K562 (cell line): ENCODE data around the gene ZDHHC19. TPM values are rescaled to one million over a fixed set of nuclear protein-coding genes. Genes with fewer than 3 reads are reported as not detected.
A peak's percentile ranks its signal among the peaks of the same experiment; 100 is the strongest.

ENCODE experiments used
- ATAC-seq: fragments of 200-7000 bp; cut with Tn5 transposase; 3 replicates; pipeline ENCODE4 v1.9.1; 2020; ENCODE audit warnings: moderate library complexity
- BruUV-seq: library from RNA; stranded (reverse); fragments of 400-500 nt; replicated peaks from 2 replicates; lab custom pipeline; 2021; lab: Mats Ljungman, UMichigan
- CTCF ChIA-PET: fragments of 300-600 bp; formaldehyde crosslinking; extraction: SDS; loops from one replicate; lab custom pipeline; 2021; ENCODE audit warnings: low intra/inter-chr PET ratio; lab: Yijun Ruan, JAX
- POLR2A ChIA-PET: fragments of 300-600, 350-650 bp; sonication (Branson Sonifier 250); formaldehyde crosslinking; extraction: SDS; loops from one replicate; lab custom pipeline; 2021; ENCODE audit warnings: antibody characterized with exemption, inconsistent platforms; lab: Yijun Ruan, JAX
- DNase-seq, 4 experiments: peaks; one replicate each; pipeline versions ENCODE4 v3.0.0 to v3.0.0-alpha.2; 2011 to 2018; ENCODE audit warnings: low spot score in 3 of 4, mixed read lengths in 3 of 4; ENCODE audit errors: extremely low read depth in 1 of 4
- FAIRE-seq: peaks from 2 replicates; lab custom pipeline; 2011; peaks lifted over from hg19 to GRCh38; lab: Jason Lieb, UNC
- H2AFZ ChIP-seq: 2 replicates; pipeline ENCODE4 v1.6.0; 2011; ENCODE audit warnings: low read depth, low read length, control low read depth, inconsistent platforms
- H3K27ac ChIP-seq: fragments of 200-600 bp; 3 replicates; pipeline ENCODE4 v1.8.0; 2011; ENCODE audit warnings: low read depth, mild to moderate bottlenecking, control low read depth, inconsistent platforms, low read length, moderate library complexity, mixed read lengths; ENCODE audit errors: extremely low read depth
- H3K27me3 ChIP-seq, 2 experiments: fragments of 300-600 bp in 1 of 2; 2 replicates in 1 of 2; 3 replicates in 1 of 2; pipeline versions ENCODE4 v1.6.0 to v1.8.0; 2011; ENCODE audit warnings: inconsistent platforms in 2 of 2, low read length in 2 of 2, mild to moderate bottlenecking in 1 of 2, mixed read lengths in 1 of 2, moderate library complexity in 1 of 2; ENCODE audit not compliant: control insufficient read depth in 2 of 2, insufficient read depth in 2 of 2
- H3K36me3 ChIP-seq: fragments of 300-600 bp; 3 replicates; pipeline ENCODE4 v1.8.0; 2011; ENCODE audit warnings: mild to moderate bottlenecking, low read length, inconsistent platforms; ENCODE audit not compliant: control insufficient read depth, insufficient read depth
- H3K4me1 ChIP-seq, 2 experiments: fragments of 200-600 bp in 1 of 2; replicated peaks in 1 of 2; 2 replicates in 1 of 2; 3 replicates in 1 of 2; pipeline versions ENCODE4 v1.5.1 to v1.8.0; 2011; ENCODE audit warnings: inconsistent platforms in 2 of 2, low read length in 2 of 2, mild to moderate bottlenecking in 1 of 2, mixed read lengths in 1 of 2, moderate library complexity in 1 of 2; ENCODE audit not compliant: control insufficient read depth in 2 of 2, insufficient read depth in 2 of 2
- H3K4me2 ChIP-seq: 2 replicates; pipeline ENCODE4 v1.6.1; 2011; ENCODE audit warnings: low read length, control low read depth, inconsistent platforms, mixed read lengths; ENCODE audit not compliant: insufficient read depth
- H3K4me3 ChIP-seq: fragments of 200-600 bp; sonication (generic), shearing (Covaris generic); 2 replicates; pipeline ENCODE4 v1.5.1; 2016; ENCODE audit warnings: control low read depth, inconsistent platforms
- H3K79me2 ChIP-seq: fragments of 200-600 bp; 3 replicates; pipeline ENCODE4 v1.8.0; 2011; ENCODE audit warnings: low read length, inconsistent platforms; ENCODE audit not compliant: control insufficient read depth, insufficient read depth
- H3K9ac ChIP-seq, 2 experiments: 2 replicates each; pipeline versions ENCODE4 v1.6.0 to v1.6.1; 2011; ENCODE audit warnings: low read depth in 2 of 2, low read length in 2 of 2, control low read depth in 1 of 2, inconsistent platforms in 1 of 2, mild to moderate bottlenecking in 1 of 2, mixed read lengths in 1 of 2; ENCODE audit not compliant: insufficient read depth in 1 of 2
- H3K9me1 ChIP-seq: one replicate; pipeline ENCODE4 v1.6.0; 2011; ENCODE audit warnings: inconsistent platforms, mild to moderate bottlenecking, low read length, moderate library complexity; ENCODE audit not compliant: control insufficient read depth, insufficient read depth
- H3K9me3 ChIP-seq: replicated peaks from 2 replicates; pipeline ENCODE4 v1.5.1; 2011; ENCODE audit warnings: low read depth, low read length, inconsistent platforms; ENCODE audit not compliant: control insufficient read depth, insufficient read depth
- H4K20me1 ChIP-seq: replicated peaks from 2 replicates; pipeline ENCODE4 v1.6.1; 2011; ENCODE audit warnings: low read length, inconsistent platforms, mixed read lengths; ENCODE audit not compliant: control insufficient read depth, insufficient read depth
- BMI1 ChIP-seq: fragments of 150-350 bp; IDR thresholded peaks from 2 replicates; pipeline ENCODE4 v1.6.1; 2014; ENCODE audit warnings: low read length
- CAMTA2 ChIP-seq: fragments of 250-450 bp; sonication (Bioruptor Pico); conservative IDR thresholded peaks from 2 replicates; pipeline ENCODE4 v1.5.1; 2022
- GATA2 ChIP-seq: sonication (generic); formaldehyde crosslinking; IDR thresholded peaks from 2 replicates; pipeline ENCODE4 v1.4.0; 2020; ENCODE audit warnings: mild to moderate bottlenecking, missing genetic modification reagents
- NCOA1 ChIP-seq: fragments of 450-650 bp; IDR thresholded peaks from 2 replicates; pipeline ENCODE4 v1.6.1; 2016; ENCODE audit warnings: low read depth
- PPARD ChIP-seq: fragments of 250-450 bp; sonication (Bioruptor Pico); IDR thresholded peaks from 2 replicates; pipeline ENCODE4 v1.8.0; 2022; ENCODE audit warnings: inconsistent platforms, mild to moderate bottlenecking, moderate library complexity
- RBM39 ChIP-seq: fragments of 200-400 bp; formaldehyde crosslinking; optimal IDR thresholded peaks from 2 replicates; pipeline ENCODE3; 2018; ENCODE audit warnings: low read depth, low read length
- SMAD3 ChIP-seq: fragments of 450-650 bp; formaldehyde crosslinking; conservative IDR thresholded peaks from 2 replicates; pipeline ENCODE4 v1.4.0; 2020; ENCODE audit warnings: mild to moderate bottlenecking
- SP2 ChIP-seq: IDR thresholded peaks from 2 replicates; pipeline ENCODE4 v1.6.1; 2011; ENCODE audit warnings: mild to moderate bottlenecking, low read depth, low read length, moderate library complexity; ENCODE audit not compliant: poor library complexity, severe bottlenecking; ENCODE audit errors: extremely low read depth
- SRF ChIP-seq, 2 experiments: fragments of 250-450, 450-650 bp in 1 of 2; sonication (Bioruptor Pico) in 1 of 2; sonication (generic) in 1 of 2; formaldehyde crosslinking; IDR thresholded peaks; 2 replicates each; pipeline versions ENCODE4 v1.5.0 to v1.5.1; 2020 to 2022; ENCODE audit warnings: mild to moderate bottlenecking in 1 of 2, missing genetic modification reagents in 1 of 2
- ZKSCAN3 ChIP-seq: fragments of 250-450 bp; sonication (Bioruptor Pico); IDR thresholded peaks from 2 replicates; pipeline ENCODE4 v1.4.0; 2020
- ZNF197 ChIP-seq: fragments of 200-800 bp; sonication (Bioruptor generic); IDR thresholded peaks from 2 replicates; pipeline ENCODE4 v1.6.1; 2016; ENCODE audit warnings: low read depth, missing genetic modification characterization, missing compliant biosample characterization
- ZNF778 ChIP-seq: fragments of 450-650 bp; formaldehyde crosslinking; IDR thresholded peaks from 2 replicates; pipeline ENCODE4 v1.4.0; 2020; ENCODE audit warnings: mild to moderate bottlenecking, moderate library complexity
- WGBS: fragments of 100-300 bp; shearing (Covaris generic); methylation state at CpG from one replicate; pipeline ENCODE4 v1.1.6; 2016; ENCODE audit warnings: low coverage, mixed read lengths; ENCODE audit not compliant: insufficient coverage; ENCODE audit errors: missing lambda C conversion rate; 5-methylcytosine and 5-hydroxymethylcytosine counted together
- in situ Hi-C: fragments of 300-500 bp; cut with MboI; formaldehyde crosslinking; loops from 4 replicates; pipeline ENCODE4 v1.15.0; 2018; ENCODE audit warnings: inconsistent platforms, mixed read lengths
- intact Hi-C: fragments of 100-400 bp; cut with micrococcal nuclease; formaldehyde crosslinking; loops from 2 replicates; pipeline ENCODE4 v1.14.2; 2022
- polyA plus RNA-seq, 8 experiments: library from polyadenylated mRNA; depleted of rRNA in 4 of 8; stranded (reverse) in 5 of 8; unstranded in 3 of 8; fragments of >200 nt; fragmentation: Nextera tagmentation in 2 of 8; fragmentation: Illumina TruSeq in 1 of 8; extraction: Ambion mirVana in 2 of 8; extraction: Trizol in 1 of 8; gene quantifications; 2 replicates each; pipeline versions ENCODE4 v1.2.1 to v1.2.3, GENCODE V29; 2011 to 2014; ENCODE audit warnings: inconsistent platforms in 1 of 8, missing spikeins in 1 of 8
- total RNA-seq, 7 experiments: library from RNA; depleted of rRNA in 6 of 7; stranded (reverse); fragments of >200 nt in 6 of 7; fragmentation: Illumina TruSeq in 2 of 7; extraction: Trizol in 2 of 7; gene quantifications; 2 replicates each; pipeline versions ENCODE4 v1.2.1 to v1.2.3, GENCODE V29; 2011 to 2021; ENCODE audit warnings: low replicate concordance in 1 of 7
- TF ChIP-seq, protein P1 (sequence below): fragments of 250-450 bp; sonication (Bioruptor Pico); IDR thresholded peaks from 2 replicates; pipeline ENCODE4 v1.5.1; 2021; ENCODE audit warnings: mild to moderate bottlenecking
- TF ChIP-seq, protein P2 (sequence below): fragments of 250-450 bp; sonication (Bioruptor Pico); IDR thresholded peaks from 2 replicates; pipeline ENCODE4 v1.4.0; 2020; ENCODE audit warnings: borderline replicate concordance

The ZDHHC19 gene
- total and polyA plus RNA-seq, 9 of the 15 experiments (the other 6 are each of a cell fraction or from before 2014, with no cell fraction given): 0.40 to 5.5 (median 1.1) TPM

DNA sequence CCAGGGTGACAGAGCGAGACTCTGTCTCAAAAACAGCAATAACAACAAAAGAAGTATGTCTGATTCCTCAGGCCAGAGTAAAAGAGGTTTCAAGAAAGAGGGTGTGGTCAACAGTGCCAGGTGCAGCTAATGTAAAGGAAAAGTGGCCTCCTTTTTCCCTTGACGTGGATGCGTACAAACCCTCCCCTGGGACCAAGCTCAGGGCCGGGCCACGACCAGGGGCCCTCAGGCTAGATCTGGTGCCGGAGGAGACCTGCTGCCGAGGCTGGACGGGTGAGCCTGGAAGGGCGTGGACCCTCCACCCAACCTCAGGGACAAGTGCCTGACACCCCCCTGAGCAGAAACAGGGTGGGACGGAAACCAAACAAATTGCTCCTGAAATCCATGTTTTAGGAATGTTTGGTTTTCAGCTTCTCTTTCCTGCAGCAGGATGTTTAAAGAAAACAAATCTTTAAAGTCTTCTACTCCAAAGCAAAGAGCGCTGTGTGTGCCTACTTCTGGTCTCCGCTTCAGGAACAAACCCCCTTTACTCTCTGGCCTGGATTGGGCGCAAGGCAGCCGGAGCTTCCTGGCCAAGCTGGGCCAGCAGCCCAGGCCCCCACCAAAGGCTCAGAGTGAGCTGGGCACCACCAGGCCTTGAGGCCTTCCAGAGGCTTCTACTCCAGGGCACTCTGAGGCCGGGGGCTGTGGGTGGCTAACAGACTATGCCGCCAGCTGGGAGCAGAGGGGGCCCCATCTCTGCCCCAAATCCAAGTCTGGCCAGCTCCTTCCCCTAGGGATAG is 21.4 kb downstream of the ZDHHC19 start:
- no TSS peak for BruUV-seq
- DNase-seq: no peak
- no peak for TF ChIP-seq SMAD3
- no peak for TF ChIP-seq ZNF197 (CRISPR knock-in tag)
- no peak for TF ChIP-seq CAMTA2 (CRISPR knock-in tag)
- TF ChIP-seq SRF (CRISPR knock-in tag; IDR thresholded peaks at IDR 0.05): no peak
- TF ChIP-seq, protein P1, sequence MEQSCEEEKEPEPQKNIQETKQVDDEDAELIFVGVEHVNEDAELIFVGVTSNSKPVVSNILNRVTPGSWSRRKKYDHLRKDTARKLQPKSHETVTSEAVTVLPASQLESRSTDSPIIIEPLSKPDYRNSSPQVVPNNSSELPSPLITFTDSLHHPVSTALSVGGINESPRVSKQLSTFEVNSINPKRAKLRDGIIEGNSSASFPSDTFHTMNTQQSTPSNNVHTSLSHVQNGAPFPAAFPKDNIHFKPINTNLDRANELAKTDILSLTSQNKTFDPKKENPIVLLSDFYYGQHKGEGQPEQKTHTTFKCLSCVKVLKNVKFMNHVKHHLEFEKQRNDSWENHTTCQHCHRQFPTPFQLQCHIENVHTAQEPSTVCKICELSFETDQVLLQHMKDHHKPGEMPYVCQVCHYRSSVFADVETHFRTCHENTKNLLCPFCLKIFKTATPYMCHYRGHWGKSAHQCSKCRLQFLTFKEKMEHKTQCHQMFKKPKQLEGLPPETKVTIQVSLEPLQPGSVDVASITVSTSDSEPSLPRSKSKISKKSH (CRISPR knock-in tag): no peak
- TF ChIP-seq SP2: no peak
- no peak for TF ChIP-seq PPARD (CRISPR knock-in tag)
- TF ChIP-seq ZKSCAN3 (CRISPR knock-in tag): no peak
- no peak for TF ChIP-seq RBM39
- TF ChIP-seq, protein P2, sequence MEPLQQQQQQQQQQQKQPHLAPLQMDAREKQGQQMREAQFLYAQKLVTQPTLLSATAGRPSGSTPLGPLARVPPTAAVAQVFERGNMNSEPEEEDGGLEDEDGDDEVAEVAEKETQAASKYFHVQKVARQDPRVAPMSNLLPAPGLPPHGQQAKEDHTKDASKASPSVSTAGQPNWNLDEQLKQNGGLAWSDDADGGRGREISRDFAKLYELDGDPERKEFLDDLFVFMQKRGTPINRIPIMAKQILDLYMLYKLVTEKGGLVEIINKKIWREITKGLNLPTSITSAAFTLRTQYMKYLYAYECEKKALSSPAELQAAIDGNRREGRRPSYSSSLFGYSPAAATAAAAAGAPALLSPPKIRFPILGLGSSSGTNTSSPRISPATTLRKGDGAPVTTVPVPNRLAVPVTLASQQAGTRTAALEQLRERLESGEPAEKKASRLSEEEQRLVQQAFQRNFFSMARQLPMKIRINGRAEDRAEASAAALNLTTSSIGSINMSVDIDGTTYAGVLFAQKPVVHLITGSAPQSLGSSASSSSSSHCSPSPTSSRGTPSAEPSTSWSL (CRISPR knock-in tag): no peak
- no peak for TF ChIP-seq NCOA1
- TF ChIP-seq GATA2 (CRISPR knock-in tag): no peak
- TF ChIP-seq ZNF778 (CRISPR knock-in tag): no peak
- no peak for TF ChIP-seq BMI1

More for the DNA sequence above, 21.4 kb downstream of the ZDHHC19 start:
- Histone ChIP-seq H3K27ac (no peak overlapping the region), H4K20me1 (no peaks in the 10 kb centered on the region), H3K4me1 (peaks cover 32 to 73% of the 10 kb centered on the region in 2 experiments), H3K79me2 (peaks cover 21% of the 10 kb centered on the region), H3K36me3 (no peaks in the 10 kb centered on the region), H3K9me1 (no peaks in the 10 kb centered on the region), H3K4me2 (no peak overlapping the region), H3K9me3 (no peaks in the 10 kb centered on the region), H3K9ac (peak overlapping the region in 1 of 2 experiments; percentile 77; a peak in 2 of 4 replicates), H3K4me3 (no peak overlapping the region), H2AFZ (peak overlapping the region; percentile 27; the same call in 1 of the 2 replicates), H3K27me3 (no peaks in the 10 kb centered on the region)
- intact Hi-C loops: loop anchor here (10.0 kb wide), 1 partner anchor 475 kb away; no protein-coding TSS in a partner anchor
- in situ Hi-C loops: loop anchor here (5.0 kb wide), 1 partner anchor 112 kb away; no protein-coding TSS in a partner anchor
- no peak for FAIRE-seq
- POLR2A ChIA-PET: interaction anchor here (0.8 to 5.7 kb wide), 6 partner anchors 10 to 143 kb away, joined by 3 to 28 read pairs (median 4); no protein-coding TSS in a partner anchor
- ATAC-seq: no peak
- CTCF ChIA-PET: no interaction called here
- 89% methylated on average over 14 of the region's 16 CpGs for whole genome bisulfite sequencing
